Stomach (tissue), 9 donors: ENCODE measurements around the gene PON3. TPM values are rescaled to one million over a fixed set of nuclear protein-coding genes. Genes with fewer than 3 reads are reported as not detected.

Experiments
- DNase-seq, 2 donors: peaks; one replicate each; pipeline versions ENCODE4 v3.0.0 to v3.0.0-alpha.2; 2013 to 2019
- H3K27ac ChIP-seq, 5 donors: fragments of 200-600 bp in 4 of 5; sonication (generic) in 4 of 5; one replicate each; pipeline ENCODE4 v1.5.1; 2013 to 2019; ENCODE audit warnings: mild to moderate bottlenecking in 1 of 5, moderate library complexity in 1 of 5
- H3K27me3 ChIP-seq, 3 donors: fragments of 200-600 bp; sonication (generic); one replicate each; pipeline ENCODE4 v1.5.1; 2017 to 2019; ENCODE audit warnings: mixed run types in 1 of 3
- H3K36me3 ChIP-seq, 4 donors: fragments of 200-600 bp; sonication (generic); 1 replicate in 3 of 4; 2 replicates in 1 of 4; pipeline ENCODE4 v1.5.1; 2016 to 2019
- H3K4me1 ChIP-seq, 4 donors: fragments of 200-600 bp; sonication (generic); one replicate each; pipeline ENCODE4 v1.5.1; 2016 to 2019
- H3K4me3 ChIP-seq, 4 donors: fragments of 200-600 bp; sonication (generic) in 3 of 4; one replicate each; pipeline ENCODE4 v1.5.1; 2016 to 2019; ENCODE audit warnings: mild to moderate bottlenecking in 1 of 4
- H3K9me3 ChIP-seq, 4 donors: fragments of 200-600 bp; sonication (generic); one replicate each; pipeline ENCODE4 v1.5.1; 2016 to 2019
- EP300 ChIP-seq: sonication (generic); formaldehyde crosslinking; IDR thresholded peaks from one replicate; pipeline ENCODE4 v1.6.1; 2017; ENCODE audit warnings: antibody characterized with exemption
- POLR2A ChIP-seq, 4 donors: fragments of 450-650 bp; IDR thresholded peaks; one replicate each; pipeline ENCODE4 v1.6.1; 2016; ENCODE audit warnings: antibody characterized with exemption in 4 of 4, control low read depth in 2 of 4, mild to moderate bottlenecking in 1 of 4, moderate library complexity in 1 of 4
- POLR2AphosphoS5 ChIP-seq, 3 donors: sonication (generic); formaldehyde crosslinking; IDR thresholded peaks; one replicate each; pipeline ENCODE4 v1.6.1; 2016; ENCODE audit warnings: antibody characterized with exemption in 3 of 3
- WGBS, 5 donors: extraction: QIAGEN DNeasy Blood & Tissue Kit in 3 of 5; methylation state at CpG; one replicate each; pipeline versions ENCODE4 v1.1.5 to v1.1.7; 2013 to 2018; 5-methylcytosine and 5-hydroxymethylcytosine counted together
- intact Hi-C: fragments of 100-400 bp; cut with DNase I; formaldehyde crosslinking; loops from one replicate; pipeline ENCODE4 v1.15.1; 2023; ENCODE audit warnings: low total_unique reads
- polyA plus RNA-seq, 3 donors: library from polyadenylated mRNA; stranded (reverse); fragments of 200-250 nt; gene quantifications; one replicate each; pipeline ENCODE4 v1.2.3, GENCODE V29; 2013
- total RNA-seq, 5 donors: library from RNA; depleted of rRNA; stranded (reverse); fragments of >200 nt; gene quantifications; one replicate each; pipeline versions ENCODE4 v1.1.0 to v1.2.3, GENCODE V29; 2014 to 2016
- TF ChIP-seq, protein P1 (sequence below), 7 experiments: fragments of 450-650 bp in 4 of 7; fragments of 200-600 bp in 3 of 7; sonication (generic) in 3 of 7; IDR thresholded peaks; one replicate each; pipeline ENCODE4 v1.5.1; 2016 to 2019; ENCODE audit warnings: antibody characterized with exemption in 7 of 7, control low read depth in 2 of 7, mild to moderate bottlenecking in 1 of 7
- donor health status: healthy with polysubstance abuse.
- donor health status: Bipolar disorder and iron deficiency.
- donor health status: healthy.

The PON3 gene
- total and polyA plus RNA-seq, 8 donors: 1.2 to 9.4 (median 3.9) TPM; not detected in 2

DNA sequence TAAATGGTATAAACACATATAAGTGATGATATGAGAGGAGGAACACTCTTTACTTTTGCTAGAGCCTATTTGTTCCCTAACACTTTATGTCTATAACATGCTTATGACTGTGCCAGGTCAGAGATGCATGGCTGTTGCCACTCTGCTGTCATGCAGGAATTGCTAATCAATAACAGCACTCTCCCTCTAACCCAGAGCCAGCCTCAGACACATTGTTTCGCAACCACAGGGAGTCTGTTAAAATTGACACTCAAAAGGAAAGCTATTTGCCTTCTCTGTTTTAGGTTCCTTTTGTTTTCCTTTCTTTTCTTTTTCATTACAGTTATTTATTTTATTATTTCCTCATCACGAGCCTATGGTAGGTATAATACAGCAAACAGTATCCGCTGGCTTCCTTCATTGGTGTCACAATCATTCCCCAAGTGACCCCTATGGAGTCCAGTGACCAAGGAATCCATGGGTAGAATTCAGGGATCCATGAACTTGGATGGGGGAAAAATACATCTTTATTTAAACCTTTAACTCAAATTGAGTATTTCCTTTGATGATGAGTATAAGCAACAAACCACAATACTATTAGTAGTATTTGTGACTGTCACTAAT is 31.8 kb upstream of the PON3 start:
- Histone ChIP-seq H3K27ac (no peak overlapping the region), H3K4me3 (no peak overlapping the region), H3K4me1 (peaks cover 0 to 16% (median 6%) of the 10 kb centered on the region in 4 donors), H3K9me3 (no peaks in the 10 kb centered on the region), H3K27me3 (no peaks in the 10 kb centered on the region), H3K36me3 (peaks cover 0 to 14% (median 5%) of the 10 kb centered on the region in 4 donors)
- WGBS, 5 donors: 82 to 87% (median 85%) methylated on average over 3 of the region's 3 CpGs
- TF ChIP-seq EP300 (no peak), POLR2A (IDR thresholded peaks at IDR 0.05) (no peak), POLR2AphosphoS5 (IDR thresholded peaks at IDR 0.05) (no peak)
- TF ChIP-seq, protein P1, sequence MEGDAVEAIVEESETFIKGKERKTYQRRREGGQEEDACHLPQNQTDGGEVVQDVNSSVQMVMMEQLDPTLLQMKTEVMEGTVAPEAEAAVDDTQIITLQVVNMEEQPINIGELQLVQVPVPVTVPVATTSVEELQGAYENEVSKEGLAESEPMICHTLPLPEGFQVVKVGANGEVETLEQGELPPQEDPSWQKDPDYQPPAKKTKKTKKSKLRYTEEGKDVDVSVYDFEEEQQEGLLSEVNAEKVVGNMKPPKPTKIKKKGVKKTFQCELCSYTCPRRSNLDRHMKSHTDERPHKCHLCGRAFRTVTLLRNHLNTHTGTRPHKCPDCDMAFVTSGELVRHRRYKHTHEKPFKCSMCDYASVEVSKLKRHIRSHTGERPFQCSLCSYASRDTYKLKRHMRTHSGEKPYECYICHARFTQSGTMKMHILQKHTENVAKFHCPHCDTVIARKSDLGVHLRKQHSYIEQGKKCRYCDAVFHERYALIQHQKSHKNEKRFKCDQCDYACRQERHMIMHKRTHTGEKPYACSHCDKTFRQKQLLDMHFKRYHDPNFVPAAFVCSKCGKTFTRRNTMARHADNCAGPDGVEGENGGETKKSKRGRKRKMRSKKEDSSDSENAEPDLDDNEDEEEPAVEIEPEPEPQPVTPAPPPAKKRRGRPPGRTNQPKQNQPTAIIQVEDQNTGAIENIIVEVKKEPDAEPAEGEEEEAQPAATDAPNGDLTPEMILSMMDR (IDR thresholded peaks at IDR 0.05): no peak
- DNase-seq: no peak
- intact Hi-C loops: no loop called here

DNA sequence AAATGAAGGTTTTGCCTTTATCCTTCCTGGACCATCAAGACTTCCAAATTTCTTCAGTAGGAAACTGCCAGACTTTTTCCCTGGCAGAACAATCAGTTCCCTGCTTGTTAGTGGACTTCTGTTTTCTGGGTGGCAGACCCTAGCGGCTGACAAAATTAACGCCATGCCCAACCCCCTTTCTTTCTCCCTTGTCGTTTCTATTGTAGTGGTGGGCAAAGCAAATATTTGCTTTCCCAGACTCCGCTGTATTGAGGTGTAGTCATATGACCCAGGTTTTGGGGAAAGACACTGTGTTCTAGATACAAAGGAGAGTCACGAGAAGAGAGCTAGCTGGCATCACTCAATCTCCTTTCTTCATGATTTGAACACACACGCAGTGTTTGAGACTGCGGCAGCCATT is 31.0 kb upstream of the PON3 start:
- Histone ChIP-seq H3K4me1 (peaks cover 0 to 16% (median 6%) of the 10 kb centered on the region in 4 donors), H3K4me3 (no peak overlapping the region), H3K27me3 (no peaks in the 10 kb centered on the region), H3K27ac (no peak overlapping the region), H3K36me3 (peaks cover 0 to 16% (median 5%) of the 10 kb centered on the region in 4 donors), H3K9me3 (no peaks in the 10 kb centered on the region)
- no peak for DNase-seq
- no peak for TF ChIP-seq POLR2AphosphoS5 (IDR thresholded peaks at IDR 0.05)
- no peak for TF ChIP-seq POLR2A (IDR thresholded peaks at IDR 0.05)
- TF ChIP-seq, protein P1 (IDR thresholded peaks at IDR 0.05): no peak
- TF ChIP-seq EP300: no peak
- 79 to 90% (median 84%) methylated on average over 7 of the region's 7 CpGs for WGBS, 5 donors
- intact Hi-C loops: no loop called here

DNA sequence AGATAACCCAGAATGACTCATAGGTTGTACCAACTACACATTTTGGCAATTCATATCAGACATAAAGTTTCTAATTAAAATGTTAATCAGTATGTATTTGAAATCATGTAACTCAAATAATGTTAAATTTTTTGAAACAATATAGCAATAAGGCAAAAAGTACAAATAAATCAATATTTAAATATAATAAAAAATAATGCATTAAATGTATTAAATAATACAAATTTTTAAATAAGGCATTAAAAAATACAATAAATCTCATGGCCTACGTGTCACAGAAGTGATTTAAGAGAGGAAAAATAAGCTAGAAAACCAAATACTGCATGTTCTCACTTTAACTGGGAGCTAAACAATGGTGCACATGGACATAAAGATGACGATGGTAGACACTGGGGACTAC is 29.5 kb upstream of the PON3 start:
- intact Hi-C loops: no loop called here
- no peak for DNase-seq
- no peaks in the 10 kb centered on the region for H3K27me3 ChIP-seq
- H3K27ac ChIP-seq: no peak overlapping the region
- H3K36me3 ChIP-seq: peaks cover 0 to 16% (median 6%) of the 10 kb centered on the region in 4 donors
- H3K4me1 ChIP-seq: peaks cover 0 to 24% (median 4%) of the 10 kb centered on the region in 4 donors
- H3K4me3 ChIP-seq: no peak overlapping the region
- H3K9me3 ChIP-seq: no peaks in the 10 kb centered on the region
- 86 to 94% (median 92%) methylated on average over 2 of the region's 2 CpGs for WGBS, 5 donors
- TF ChIP-seq, protein P1 (IDR thresholded peaks at IDR 0.05): no peak
- TF ChIP-seq POLR2A (IDR thresholded peaks at IDR 0.05): no peak
- no peak for TF ChIP-seq POLR2AphosphoS5 (IDR thresholded peaks at IDR 0.05)
- no peak for TF ChIP-seq EP300

DNA sequence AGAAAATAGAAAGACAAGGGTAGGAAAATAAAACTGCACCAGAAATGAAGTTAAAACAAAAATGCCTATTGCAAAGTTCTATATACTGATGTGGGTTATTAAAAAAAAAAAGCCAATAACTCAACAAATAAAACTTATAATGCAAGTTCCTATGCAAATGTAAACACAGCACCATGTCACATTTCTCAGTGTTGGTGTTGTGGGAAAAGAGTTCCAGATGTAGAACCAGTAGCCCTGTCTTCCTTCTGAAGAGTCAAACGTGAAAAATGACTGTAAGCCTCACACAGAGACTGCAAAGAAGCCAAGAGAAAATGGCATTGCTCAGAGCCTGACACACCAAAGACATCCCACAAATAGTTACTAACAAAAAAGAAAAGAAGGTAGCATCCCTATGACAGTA is 28.5 kb upstream of the PON3 start:
- TF ChIP-seq POLR2A (IDR thresholded peaks at IDR 0.05): no peak
- TF ChIP-seq EP300: no peak
- TF ChIP-seq, protein P1 (IDR thresholded peaks at IDR 0.05): no peak
- TF ChIP-seq POLR2AphosphoS5 (IDR thresholded peaks at IDR 0.05): no peak
- no peak overlapping the region for H3K4me3 ChIP-seq
- 33 to 70% (median 52%) methylated on average over 1 of the region's 1 CpG for WGBS, 5 donors
- peaks cover 0 to 16% (median 6%) of the 10 kb centered on the region in 4 donors for H3K36me3 ChIP-seq
- no peak overlapping the region for H3K27ac ChIP-seq
- peaks cover 0 to 24% (median 4%) of the 10 kb centered on the region in 4 donors for H3K4me1 ChIP-seq
- H3K27me3 ChIP-seq: no peaks in the 10 kb centered on the region
- DNase-seq: no peak
- no peaks in the 10 kb centered on the region for H3K9me3 ChIP-seq
- intact Hi-C loops: no loop called here
